PC-9 (cell line): ENCODE results near the gene EGLN1. TPM values are rescaled to one million over a fixed set of nuclear protein-coding genes. Genes with fewer than 3 reads are reported as not detected.

Experiments
- BruUV-seq: library from RNA; stranded (reverse); fragments of 400-500 nt; replicated peaks from 2 replicates; lab custom pipeline; 2021; lab: Mats Ljungman, UMichigan
- CTCF ChIA-PET: fragments of 300-600 bp; sonication (Branson Sonifier 250); formaldehyde crosslinking; loops from one replicate; lab custom pipeline; 2022; ENCODE audit warnings: antibody characterized with exemption; lab: Charles Lee
- POLR2A ChIA-PET: fragments of 300-600 bp; sonication (Branson Sonifier 250); formaldehyde crosslinking; loops from one replicate; lab custom pipeline; 2022; ENCODE audit warnings: antibody characterized with exemption; ENCODE audit not compliant: unreplicated experiment; lab: Charles Lee
- DNase-seq, 2 experiments: peaks; one replicate each; pipeline versions ENCODE4 v3.0.0 to v3.0.0-alpha.2; 2015 to 2022; ENCODE audit warnings: mixed read lengths in 1 of 2
- H2AFZ ChIP-seq: fragments of 200-600 bp; sonication (generic); 2 replicates; pipeline ENCODE4 v1.8.1; 2017; ENCODE audit warnings: antibody characterized with exemption
- H3F3A ChIP-seq: fragments of 200-600 bp; sonication (generic); 2 replicates; pipeline ENCODE4 v1.8.1; 2017; ENCODE audit warnings: antibody characterized with exemption, mild to moderate bottlenecking, low read depth; ENCODE audit not compliant: insufficient read depth
- H3K27ac ChIP-seq: fragments of 200-600 bp; sonication (generic); 2 replicates; pipeline ENCODE4 v1.6.1; 2016; ENCODE audit warnings: mixed run types
- H3K27me3 ChIP-seq: fragments of 200-600 bp; sonication (generic); 2 replicates; pipeline ENCODE4 v1.6.1; 2016; ENCODE audit warnings: low read depth, mixed run types; ENCODE audit not compliant: insufficient read depth
- H3K36me3 ChIP-seq: fragments of 200-600 bp; sonication (generic); 2 replicates; pipeline ENCODE4 v1.6.1; 2016; ENCODE audit warnings: low read depth, mixed run types
- H3K4me1 ChIP-seq: fragments of 200-600 bp; sonication (generic); replicated peaks from 2 replicates; pipeline ENCODE4 v1.6.1; 2016; ENCODE audit warnings: mixed run types; ENCODE audit not compliant: insufficient read depth
- H3K4me2 ChIP-seq: fragments of 200-600 bp; sonication (generic); 2 replicates; pipeline ENCODE4 v1.6.1; 2017; ENCODE audit warnings: mixed run types
- H3K4me3 ChIP-seq: fragments of 200-600 bp; sonication (generic); 2 replicates; pipeline ENCODE4 v1.6.1; 2016; ENCODE audit warnings: mixed run types
- H3K79me2 ChIP-seq: fragments of 200-600 bp; sonication (generic); 2 replicates; pipeline ENCODE4 v1.6.1; 2017; ENCODE audit warnings: low read depth, mixed run types
- H3K9me2 ChIP-seq: fragments of 200-600 bp; sonication (generic); 2 replicates; pipeline ENCODE4 v1.8.1; 2017; ENCODE audit warnings: mild to moderate bottlenecking; ENCODE audit not compliant: insufficient read depth
- H3K9me3 ChIP-seq: fragments of 200-600 bp; sonication (generic); 2 replicates; pipeline ENCODE4 v1.8.1; 2016; ENCODE audit warnings: low read depth; ENCODE audit not compliant: insufficient read depth
- H4K20me1 ChIP-seq: fragments of 200-600 bp; sonication (generic); 2 replicates; pipeline ENCODE4 v1.8.1; 2017; ENCODE audit not compliant: insufficient read depth
- EZH2 ChIP-seq: fragments of 200-600 bp; sonication (generic); IDR thresholded peaks from 2 replicates; pipeline ENCODE4 v1.8.0; 2017; ENCODE audit warnings: antibody characterized with exemption, low read depth
- intact Hi-C: fragments of 100-400 bp; cut with micrococcal nuclease; formaldehyde crosslinking; loops from one replicate; pipeline ENCODE4 v1.10.0; 2022; ENCODE audit not compliant: unreplicated experiment
- total RNA-seq: library from RNA; stranded (reverse); gene quantifications from 2 replicates; pipeline ENCODE4 v1.2.3, GENCODE V29; 2021
- TF ChIP-seq, protein P1 (sequence below): fragments of 200-600 bp; sonication (generic); conservative IDR thresholded peaks from 2 replicates; pipeline ENCODE4 v1.6.1; 2017; ENCODE audit warnings: mixed run types, antibody characterized with exemption, mild to moderate bottlenecking, moderate library complexity

EGLN1 gene
- total RNA-seq, 1 experiment from 2014 or later = 18.8 TPM

DNA sequence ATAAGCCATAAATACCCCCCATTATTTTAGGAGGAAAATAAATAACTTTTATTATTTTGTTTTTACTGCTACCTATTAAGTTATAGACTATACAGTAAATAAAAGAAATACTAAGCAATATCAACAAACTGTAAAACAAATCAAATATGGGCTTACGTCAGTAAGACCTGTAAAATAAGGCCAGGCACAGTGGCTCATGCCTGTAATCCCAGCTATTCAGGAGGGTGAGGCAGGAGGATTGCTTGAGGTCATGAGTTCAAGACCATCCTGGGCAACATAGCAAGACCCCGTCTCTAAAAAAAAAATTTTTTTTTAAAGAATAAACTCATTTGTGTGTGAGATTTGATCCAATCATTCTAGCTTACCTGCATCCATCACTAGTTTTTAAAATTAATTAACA, 17.8 kb downstream of the EGLN1 start:
- Histone ChIP-seq H3K27me3 (no peaks in the 10 kb centered on the region), H3K36me3 (no peaks in the 10 kb centered on the region), H3K4me2 (no peak overlapping the region), H4K20me1 (no peaks in the 10 kb centered on the region), H3K79me2 (peaks cover 53% of the 10 kb centered on the region), H3K4me3 (no peak overlapping the region), H3K4me1 (peaks cover 24% of the 10 kb centered on the region), H3F3A (peaks cover 10% of the 10 kb centered on the region), H2AFZ (no peak overlapping the region), H3K27ac (no peak overlapping the region), H3K9me3 (no peaks in the 10 kb centered on the region), H3K9me2 (no peaks in the 10 kb centered on the region)
- TF ChIP-seq, protein P1, sequence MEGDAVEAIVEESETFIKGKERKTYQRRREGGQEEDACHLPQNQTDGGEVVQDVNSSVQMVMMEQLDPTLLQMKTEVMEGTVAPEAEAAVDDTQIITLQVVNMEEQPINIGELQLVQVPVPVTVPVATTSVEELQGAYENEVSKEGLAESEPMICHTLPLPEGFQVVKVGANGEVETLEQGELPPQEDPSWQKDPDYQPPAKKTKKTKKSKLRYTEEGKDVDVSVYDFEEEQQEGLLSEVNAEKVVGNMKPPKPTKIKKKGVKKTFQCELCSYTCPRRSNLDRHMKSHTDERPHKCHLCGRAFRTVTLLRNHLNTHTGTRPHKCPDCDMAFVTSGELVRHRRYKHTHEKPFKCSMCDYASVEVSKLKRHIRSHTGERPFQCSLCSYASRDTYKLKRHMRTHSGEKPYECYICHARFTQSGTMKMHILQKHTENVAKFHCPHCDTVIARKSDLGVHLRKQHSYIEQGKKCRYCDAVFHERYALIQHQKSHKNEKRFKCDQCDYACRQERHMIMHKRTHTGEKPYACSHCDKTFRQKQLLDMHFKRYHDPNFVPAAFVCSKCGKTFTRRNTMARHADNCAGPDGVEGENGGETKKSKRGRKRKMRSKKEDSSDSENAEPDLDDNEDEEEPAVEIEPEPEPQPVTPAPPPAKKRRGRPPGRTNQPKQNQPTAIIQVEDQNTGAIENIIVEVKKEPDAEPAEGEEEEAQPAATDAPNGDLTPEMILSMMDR = no peak
- no peak for TF ChIP-seq EZH2
- POLR2A ChIA-PET = no interaction called here
- intact Hi-C loops = no loop called here
- no TSS peak for BruUV-seq
- CTCF ChIA-PET = no interaction called here
- no peak for DNase-seq

DNA sequence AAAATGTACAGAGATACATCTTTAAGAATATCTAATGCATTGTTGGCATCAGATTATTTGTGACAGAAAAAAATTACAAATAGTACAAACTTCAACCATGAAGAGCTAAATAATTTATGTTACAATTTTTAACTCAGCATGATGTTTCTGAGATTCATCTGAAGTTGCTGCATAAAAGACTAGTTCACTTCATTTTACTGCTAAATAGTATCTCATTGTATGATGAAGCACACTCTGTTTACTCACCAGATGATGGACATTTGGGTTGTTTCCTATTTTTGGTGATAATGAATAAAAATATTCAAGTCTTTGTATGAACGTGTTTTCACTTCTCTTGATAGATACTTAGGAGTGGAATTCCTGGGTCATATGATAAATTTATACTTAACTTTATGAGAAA, 20.6 kb downstream of the EGLN1 start:
- no peak overlapping the region for H3K4me3 ChIP-seq
- H4K20me1 ChIP-seq = no peaks in the 10 kb centered on the region
- TF ChIP-seq EZH2 = no peak
- TF ChIP-seq, protein P1 = no peak
- peaks cover 8% of the 10 kb centered on the region; the same call in 1 of the 2 replicates for H3F3A ChIP-seq
- H2AFZ ChIP-seq = no peak overlapping the region
- H3K9me2 ChIP-seq = no peaks in the 10 kb centered on the region
- H3K36me3 ChIP-seq = no peaks in the 10 kb centered on the region
- peaks cover 61% of the 10 kb centered on the region for H3K79me2 ChIP-seq
- no peaks in the 10 kb centered on the region for H3K27me3 ChIP-seq
- DNase-seq = no peak
- peaks cover 12% of the 10 kb centered on the region for H3K4me1 ChIP-seq
- no peak overlapping the region for H3K4me2 ChIP-seq
- BruUV-seq = no TSS peak
- CTCF ChIA-PET = no interaction called here
- no peaks in the 10 kb centered on the region for H3K9me3 ChIP-seq
- intact Hi-C loops = no loop called here
- no peak overlapping the region for H3K27ac ChIP-seq
- POLR2A ChIA-PET = no interaction called here

DNA sequence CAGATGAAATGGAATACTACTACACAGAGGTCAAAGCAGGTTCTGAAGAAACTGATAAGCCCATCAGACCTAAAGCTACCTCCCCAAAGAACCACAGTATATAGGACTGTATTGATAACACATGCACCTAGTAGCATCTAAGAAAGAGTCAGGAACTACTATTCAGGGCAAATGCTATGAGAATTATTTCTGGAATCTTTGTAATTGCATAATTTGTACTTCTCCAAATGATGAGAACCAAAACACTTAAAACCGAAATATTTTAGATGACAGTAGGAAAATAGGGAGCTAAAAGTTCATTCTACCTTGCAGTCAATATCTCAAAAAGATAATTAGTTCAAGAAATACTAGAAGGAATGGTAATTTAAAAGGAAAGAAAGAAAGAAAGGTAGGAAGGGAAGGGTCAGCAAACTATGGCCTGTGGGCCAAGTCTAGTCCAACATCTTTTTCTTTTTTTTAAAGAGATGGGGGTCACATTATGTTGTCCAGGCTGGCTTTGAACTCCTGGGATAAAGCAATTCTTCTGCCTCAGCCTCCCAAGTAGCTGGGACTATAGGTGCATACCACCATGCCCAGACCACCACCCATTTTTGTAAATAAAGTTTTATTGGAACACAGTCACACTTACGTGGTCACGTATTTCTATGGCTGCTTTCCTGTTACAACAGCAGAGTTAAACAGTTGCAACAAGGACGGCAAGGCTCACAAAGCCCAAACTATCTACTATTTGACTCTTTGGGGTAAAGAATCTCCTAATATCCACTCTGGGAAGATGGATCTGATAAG, 24.0 kb downstream of the EGLN1 start:
- TF ChIP-seq EZH2 = no peak
- TF ChIP-seq, protein P1 = no peak
- H4K20me1 ChIP-seq = no peaks in the 10 kb centered on the region
- H3K79me2 ChIP-seq = peaks cover 61% of the 10 kb centered on the region
- H3F3A ChIP-seq = peaks cover 28% of the 10 kb centered on the region
- ChIA-PET CTCF (no interaction called here), POLR2A (no interaction called here)
- H3K27ac ChIP-seq = no peak overlapping the region
- peaks cover 31% of the 10 kb centered on the region for H3K4me1 ChIP-seq
- no TSS peak for BruUV-seq
- intact Hi-C loops = no loop called here
- H2AFZ ChIP-seq = no peak overlapping the region
- H3K9me2 ChIP-seq = no peaks in the 10 kb centered on the region
- H3K36me3 ChIP-seq = no peaks in the 10 kb centered on the region
- no peaks in the 10 kb centered on the region for H3K9me3 ChIP-seq
- H3K27me3 ChIP-seq = no peaks in the 10 kb centered on the region
- H3K4me2 ChIP-seq = no peak overlapping the region
- no peak overlapping the region for H3K4me3 ChIP-seq
- no peak for DNase-seq
